H1 (cell line): ENCODE results near the gene C3orf22. TPM values are rescaled to one million over a fixed set of nuclear protein-coding genes. Genes with fewer than 3 reads are reported as not detected.

ENCODE experiments used
- CTCF ChIA-PET: fragments of 300-600 bp; sonication (Branson Sonifier 250); formaldehyde crosslinking; loops from one replicate; lab custom pipeline; 2021; ENCODE audit not compliant: partially characterized antibody; lab: Charles Lee
- POLR2A ChIA-PET: fragments of 300-600 bp; sonication (Branson Sonifier 250); formaldehyde crosslinking; loops from one replicate; lab custom pipeline; 2021; ENCODE audit warnings: inconsistent platforms; ENCODE audit not compliant: partially characterized antibody; lab: Charles Lee
- DNase-seq, 2 experiments: peaks; one replicate each; pipeline versions ENCODE4 v3.0.0 to v3.0.0-alpha.2; 2010 to 2022; ENCODE audit warnings: low spot score in 2 of 2, low read depth in 1 of 2, mixed read lengths in 1 of 2
- FAIRE-seq: peaks from 2 replicates; lab custom pipeline; 2011; peaks lifted over from hg19 to GRCh38; lab: Jason Lieb, UNC
- H2AFZ ChIP-seq: 2 replicates; pipeline ENCODE4 v1.8.1; 2012; ENCODE audit warnings: low read length, inconsistent platforms
- H2AK5ac ChIP-seq: 2 replicates; pipeline ENCODE4 v1.6.1; 2013; ENCODE audit warnings: low read depth, low read length
- H2BK120ac ChIP-seq: replicated peaks from 2 replicates; pipeline ENCODE3; 2013; ENCODE audit warnings: low read depth, low read length, inconsistent platforms
- H2BK12ac ChIP-seq: 2 replicates; pipeline ENCODE4 v1.6.1; 2013; ENCODE audit warnings: low read depth, low read length
- H2BK15ac ChIP-seq: 2 replicates; pipeline ENCODE4 v1.6.1; 2013; ENCODE audit warnings: low read length
- H2BK20ac ChIP-seq: 2 replicates; pipeline ENCODE4 v1.6.1; 2013; ENCODE audit warnings: low read length
- H2BK5ac ChIP-seq: 2 replicates; pipeline ENCODE4 v1.6.1; 2013; ENCODE audit warnings: low read depth, low read length
- H3K14ac ChIP-seq: 2 replicates; pipeline ENCODE4 v1.6.1; 2013; ENCODE audit warnings: inconsistent platforms; ENCODE audit not compliant: insufficient read length
- H3K18ac ChIP-seq: 2 replicates; pipeline ENCODE4 v1.6.1; 2013; ENCODE audit warnings: low read length; ENCODE audit errors: extremely low read depth
- H3K23ac ChIP-seq: 2 replicates; pipeline ENCODE4 v1.6.1; 2013; ENCODE audit warnings: inconsistent platforms; ENCODE audit not compliant: insufficient read length
- H3K23me2 ChIP-seq: 2 replicates; pipeline ENCODE4 v1.6.1; 2013; ENCODE audit warnings: low read depth, low read length
- H3K27ac ChIP-seq: 2 replicates; pipeline ENCODE4 v1.6.1; 2011; ENCODE audit warnings: low read depth, low read length, inconsistent platforms
- H3K27me3 ChIP-seq, 4 experiments: replicated peaks in 1 of 4; 1 replicate in 1 of 4; 2 replicates in 3 of 4; pipeline versions ENCODE4 v1.6.1 to v1.8.1; 2011 to 2013; ENCODE audit warnings: low read length in 3 of 4, mild to moderate bottlenecking in 3 of 4, inconsistent platforms in 2 of 4, mixed read lengths in 2 of 4, moderate library complexity in 1 of 4; ENCODE audit not compliant: control insufficient read depth in 3 of 4, insufficient read depth in 3 of 4; ENCODE audit errors: extremely low read depth in 1 of 4
- H3K36me3 ChIP-seq, 4 experiments: 2 replicates each; pipeline versions ENCODE4 v1.6.1 to v1.8.1; 2011 to 2013; ENCODE audit warnings: mild to moderate bottlenecking in 4 of 4, low read length in 3 of 4, moderate library complexity in 2 of 4, control low read depth in 1 of 4, inconsistent platforms in 1 of 4; ENCODE audit not compliant: insufficient read depth in 4 of 4, control insufficient read depth in 2 of 4
- H3K4ac ChIP-seq: replicated peaks from 2 replicates; pipeline ENCODE3; 2013; ENCODE audit warnings: low read length, low read depth, mixed read lengths, inconsistent platforms; ENCODE audit not compliant: insufficient read length
- H3K4me1 ChIP-seq, 4 experiments: replicated peaks in 1 of 4; 1 replicate in 1 of 4; 2 replicates in 3 of 4; pipeline versions ENCODE4 v1.6.1 to v1.8.1; 2011 to 2013; ENCODE audit warnings: low read length in 3 of 4, inconsistent platforms in 2 of 4, mixed read lengths in 1 of 4; ENCODE audit not compliant: insufficient read depth in 4 of 4, control insufficient read depth in 3 of 4
- H3K4me2 ChIP-seq, 2 experiments: 2 replicates each; pipeline versions ENCODE4 v1.6.1 to v1.8.1; 2011 to 2013; ENCODE audit warnings: low read depth in 2 of 2, low read length in 2 of 2, control low read depth in 1 of 2, inconsistent platforms in 1 of 2, mild to moderate bottlenecking in 1 of 2; ENCODE audit not compliant: insufficient read depth in 1 of 2
- H3K4me3 ChIP-seq, 4 experiments: fragments of 200-600, 300-600 bp in 1 of 4; sonication (generic), shearing (Covaris generic), sonication (Bioruptor Twin) in 1 of 4; 2 replicates each; pipeline versions ENCODE4 v1.5.1 to v1.8.1; 2011 to 2016; ENCODE audit warnings: low read length in 4 of 4, low read depth in 3 of 4, control low read depth in 2 of 4, inconsistent platforms in 2 of 4, mild to moderate bottlenecking in 2 of 4, mixed read lengths in 1 of 4, moderate library complexity in 1 of 4; ENCODE audit not compliant: insufficient read depth in 2 of 4; ENCODE audit errors: extremely low read depth in 1 of 4
- H3K56ac ChIP-seq: replicated peaks from 2 replicates; pipeline ENCODE3; 2013; ENCODE audit warnings: low read depth, mild to moderate bottlenecking, mixed read lengths, low read length, inconsistent platforms; ENCODE audit not compliant: insufficient read length
- H3K79me1 ChIP-seq: 2 replicates; pipeline ENCODE4 v1.6.1; 2013; ENCODE audit warnings: low read depth, low read length, control low read depth
- H3K79me2 ChIP-seq, 2 experiments: 2 replicates each; pipeline versions ENCODE4 v1.6.1 to v1.8.1; 2012 to 2013; ENCODE audit warnings: low read length in 2 of 2, mild to moderate bottlenecking in 2 of 2, inconsistent platforms in 1 of 2; ENCODE audit not compliant: insufficient read depth in 2 of 2, control insufficient read depth in 1 of 2
- H3K9ac ChIP-seq, 4 experiments: replicated peaks in 1 of 4; 1 replicate in 1 of 4; 2 replicates in 3 of 4; pipeline versions ENCODE4 v1.6.1 to v1.8.1; 2011 to 2013; ENCODE audit warnings: low read depth in 3 of 4, low read length in 3 of 4, control low read depth in 2 of 4, mild to moderate bottlenecking in 2 of 4, moderate library complexity in 2 of 4, inconsistent platforms in 1 of 4; ENCODE audit errors: extremely low read depth in 1 of 4
- H3K9me3 ChIP-seq, 2 experiments: 2 replicates each; pipeline versions ENCODE4 v1.6.1 to v1.8.1; 2012 to 2013; ENCODE audit warnings: mild to moderate bottlenecking in 2 of 2, moderate library complexity in 2 of 2, control low read depth in 1 of 2, inconsistent platforms in 1 of 2, low read depth in 1 of 2, low read length in 1 of 2, mixed read lengths in 1 of 2; ENCODE audit not compliant: insufficient read depth in 2 of 2
- H4K20me1 ChIP-seq, 2 experiments: replicated peaks in 1 of 2; 2 replicates each; pipeline versions ENCODE3 to v1.8.1; 2011 to 2013; ENCODE audit warnings: inconsistent platforms in 2 of 2, low read length in 2 of 2, mild to moderate bottlenecking in 1 of 2; ENCODE audit not compliant: insufficient read depth in 2 of 2, control insufficient read depth in 1 of 2
- H4K5ac ChIP-seq: 2 replicates; pipeline ENCODE4 v1.6.1; 2013; ENCODE audit warnings: low read length, low read depth, mixed read lengths, inconsistent platforms; ENCODE audit not compliant: insufficient read length
- H4K8ac ChIP-seq: 2 replicates; pipeline ENCODE4 v1.8.0; 2013; ENCODE audit warnings: mild to moderate bottlenecking, moderate library complexity, low read length, inconsistent platforms; ENCODE audit not compliant: insufficient read depth; ENCODE audit errors: extremely low read depth
- H4K91ac ChIP-seq: replicated peaks from 2 replicates; pipeline ENCODE3; 2013; ENCODE audit warnings: low read length, mixed read lengths, inconsistent platforms; ENCODE audit not compliant: insufficient read length
- JUND ChIP-seq: IDR thresholded peaks from 2 replicates; pipeline ENCODE4 v1.6.1; 2011; ENCODE audit warnings: mild to moderate bottlenecking, improper control_type of control experiment, low read length
- WGBS, 2 experiments: shearing (Covaris generic) in 1 of 2; methylation state at CpG; one replicate each; pipeline versions ENCODE4 v1.1.6 to v1.1.7; 2013 to 2015; ENCODE audit warnings: low lambda C conversion rate in 2 of 2, mixed read lengths in 2 of 2, inconsistent platforms in 1 of 2, low coverage in 1 of 2, missing lambda C conversion rate in 1 of 2; ENCODE audit not compliant: insufficient replicate concordance in 2 of 2, insufficient coverage in 1 of 2, insufficient read length in 1 of 2; ENCODE audit errors: extremely low coverage in 1 of 2, missing lambda C conversion rate in 1 of 2; 5-methylcytosine and 5-hydroxymethylcytosine counted together
- polyA plus RNA-seq, 7 experiments: library from polyadenylated mRNA; depleted of rRNA in 3 of 7; stranded (reverse) in 5 of 7; unstranded in 2 of 7; fragments of >200 nt in 5 of 7; fragments of 200-250 nt in 2 of 7; gene quantifications; 1 replicate in 5 of 7; 2 replicates in 1 of 7; 4 replicates in 1 of 7; pipeline versions ENCODE4 v1.2.1 to v1.2.3, GENCODE V29; 2011 to 2013; ENCODE audit warnings: missing spikeins in 2 of 7, mixed read lengths in 2 of 7
- total RNA-seq: library from RNA; stranded (reverse); fragmentation: NEBNext Ultra II Directional; extraction: Animal tissue kit (Norgen Biotek cat#: 25700); gene quantifications from 2 replicates; pipeline ENCODE4 v1.2.1, GENCODE V29; 2021

The C3orf22 gene
- total and polyA plus RNA-seq, 2 of the 8 experiments (the other 6 are each of a cell fraction or from before 2014, with no cell fraction given), result not detected

DNA sequence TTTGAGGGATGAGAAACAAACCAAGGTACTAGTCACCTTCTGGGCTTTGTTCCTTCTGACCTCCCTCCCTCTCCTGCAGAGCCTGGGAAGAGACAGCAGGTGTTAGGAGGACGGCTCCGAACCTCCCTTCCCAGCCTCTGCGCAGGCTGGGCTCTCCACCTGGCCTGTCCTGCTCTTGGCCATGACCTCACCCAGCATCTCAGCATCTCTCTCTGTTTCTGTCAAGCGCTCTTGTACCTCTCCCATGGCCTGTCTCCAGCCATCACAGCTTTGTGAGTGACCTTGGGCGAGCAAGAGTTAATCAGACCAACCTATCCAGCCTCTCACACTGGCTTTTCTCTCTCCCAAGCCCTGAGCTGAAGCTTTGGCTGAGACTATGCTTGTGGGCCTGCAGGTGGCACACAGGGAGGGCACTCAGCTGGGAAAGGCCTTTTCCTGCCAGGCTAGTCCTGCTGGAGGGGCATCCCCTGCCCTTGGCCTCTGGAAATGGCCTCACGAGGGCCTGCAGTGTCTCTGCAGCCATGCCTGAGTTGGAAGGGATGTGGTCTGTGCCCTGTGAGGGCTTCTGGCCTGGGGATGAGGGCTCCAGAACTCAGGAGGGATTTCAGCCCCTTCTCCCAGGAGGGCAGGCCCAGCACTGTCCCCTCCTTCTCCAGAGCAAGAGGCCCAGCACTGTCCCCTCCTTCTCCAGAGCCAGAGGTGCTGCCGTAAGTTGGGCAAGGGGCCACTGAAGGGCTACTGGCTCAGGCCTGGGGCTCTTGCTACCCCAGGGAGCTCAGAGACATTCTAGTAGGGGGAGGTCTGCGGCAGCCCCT lies 32.7 kb downstream of the C3orf22 start:
- POLR2A ChIA-PET, result no interaction called here
- no peak overlapping the region for H3K4me2 ChIP-seq
- H3K56ac ChIP-seq, result no peak overlapping the region
- DNase-seq (no peak), FAIRE-seq (no peak)
- H3K14ac ChIP-seq, result no peak overlapping the region
- H4K20me1 ChIP-seq, result peaks cover 0 to 4% of the 10 kb centered on the region in 2 experiments
- no peak overlapping the region for H3K4ac ChIP-seq
- peak overlapping the region; percentile 36; the same call in 1 of the 2 replicates for H4K8ac ChIP-seq
- peaks cover 0 to 18% (median 12%) of the 10 kb centered on the region in 4 experiments; a peak in 6 of 7 replicates for H3K4me1 ChIP-seq
- H2AK5ac ChIP-seq, result 0 out of 2 replicates have a peak overlapping the region, but pooled peaks have one; percentile 20
- H2AFZ ChIP-seq, result no peak overlapping the region
- no peak overlapping the region for H2BK5ac ChIP-seq
- no peak overlapping the region for H3K18ac ChIP-seq
- H3K79me2 ChIP-seq, result no peaks in the 10 kb centered on the region
- no peak overlapping the region for H4K91ac ChIP-seq
- CTCF ChIA-PET, result interaction anchor here (0.7 to 1.8 kb wide), 6 partner anchors 16 to 1019 kb away, joined by 3 to 5 read pairs (median 4); no protein-coding TSS in a partner anchor
- WGBS, 2 experiments, result 93% methylated on average over 8 of the region's 8 CpGs; no CpG with 5 or more reads in 1 of the 2 experiments
- no peak overlapping the region for H3K9ac ChIP-seq
- no peak overlapping the region for H2BK120ac ChIP-seq
- H3K27ac ChIP-seq, result no peak overlapping the region
- no peak overlapping the region for H2BK15ac ChIP-seq
- no peak overlapping the region for H2BK12ac ChIP-seq
- H3K36me3 ChIP-seq, result no peaks in the 10 kb centered on the region
- H3K9me3 ChIP-seq, result no peaks in the 10 kb centered on the region
- no peak overlapping the region for H3K23ac ChIP-seq
- H3K27me3 ChIP-seq, result peaks cover 0 to 16% (median 11%) of the 10 kb centered on the region in 4 experiments; a peak in 5 of 7 replicates
- H2BK20ac ChIP-seq, result no peak overlapping the region
- H3K4me3 ChIP-seq, result no peak overlapping the region
- no peaks in the 10 kb centered on the region for H3K79me1 ChIP-seq
- peaks cover 7% of the 10 kb centered on the region; the same call in 1 of the 2 replicates for H3K23me2 ChIP-seq
- H4K5ac ChIP-seq, result no peak overlapping the region
- TF ChIP-seq JUND, result no peak
